Endodermal cell (in vitro differentiated cells): ENCODE data around the gene GLUD2. TPM values are rescaled to one million over a fixed set of nuclear protein-coding genes. Genes with fewer than 3 reads are reported as not detected.
"Not testable (repeated sequence)": the region's sequence is repeated elsewhere in the genome, so short reads cannot be mapped to it uniquely, and the experiment has no call there.

Experiments used
- DNase-seq: peaks from one replicate; pipeline ENCODE4 v3.0.0-alpha.2; 2017
- H3K27ac ChIP-seq: 2 replicates; pipeline ENCODE4 v1.5.1; 2013; ENCODE audit warnings: mild to moderate bottlenecking, low read depth, low read length, moderate library complexity
- H3K27me3 ChIP-seq: 2 replicates; pipeline ENCODE4 v1.6.1; 2013; ENCODE audit warnings: mild to moderate bottlenecking, low read length, moderate library complexity; ENCODE audit not compliant: insufficient read depth, control insufficient read depth, poor library complexity, severe bottlenecking
- H3K36me3 ChIP-seq: 2 replicates; pipeline ENCODE4 v1.7.0; 2013; ENCODE audit warnings: mild to moderate bottlenecking, low read length, moderate library complexity; ENCODE audit not compliant: control insufficient read depth, insufficient read depth
- H3K4me1 ChIP-seq: one replicate; pipeline ENCODE4 v1.7.0; 2013; ENCODE audit warnings: low read length; ENCODE audit not compliant: control insufficient read depth, insufficient read depth
- H3K4me3 ChIP-seq: 2 replicates; pipeline ENCODE4 v1.5.1; 2013; ENCODE audit warnings: mild to moderate bottlenecking, low read length, moderate library complexity
- H3K9ac ChIP-seq: 2 replicates; pipeline ENCODE4 v1.6.1; 2013; ENCODE audit warnings: mild to moderate bottlenecking, low read length, moderate library complexity; ENCODE audit not compliant: poor library complexity, severe bottlenecking; ENCODE audit errors: extremely low read depth
- H3K9me3 ChIP-seq: 2 replicates; pipeline ENCODE4 v1.6.1; 2013; ENCODE audit warnings: mild to moderate bottlenecking, low read length, moderate library complexity; ENCODE audit not compliant: control insufficient read depth
- H3K27ac Mint-ChIP-seq: 2 replicates; pipeline ENCODE4 v1.8.0; 2020; ENCODE audit warnings: mixed read lengths
- H3K27me3 Mint-ChIP-seq: 2 replicates; pipeline ENCODE4 v1.8.0; 2021; ENCODE audit warnings: mild to moderate bottlenecking, mixed read lengths; ENCODE audit not compliant: insufficient read depth
- H3K36me3 Mint-ChIP-seq: 2 replicates; pipeline ENCODE4 v1.8.0; 2020; ENCODE audit warnings: low read depth, mixed read lengths
- H3K4me1 Mint-ChIP-seq: 2 replicates; pipeline ENCODE4 v1.8.0; 2020; ENCODE audit warnings: mixed read lengths
- H3K4me3 Mint-ChIP-seq: 2 replicates; pipeline ENCODE4 v1.8.0; 2020; ENCODE audit warnings: mild to moderate bottlenecking, moderate library complexity, mixed read lengths
- H3K9me3 Mint-ChIP-seq: 2 replicates; pipeline ENCODE4 v1.8.0; 2020; ENCODE audit warnings: mild to moderate bottlenecking, mixed read lengths
- WGBS, 2 experiments: methylation state at CpG; one replicate each; pipeline versions ENCODE4 v1.1.5 to v1.1.7; 2013; ENCODE audit warnings: missing lambda C conversion rate in 2 of 2, mixed read lengths in 1 of 2; ENCODE audit not compliant: insufficient coverage in 1 of 2, insufficient read length in 1 of 2; 5-methylcytosine and 5-hydroxymethylcytosine counted together
- total RNA-seq, 2 donors: library from RNA; stranded (reverse); fragmentation: NEBNext Ultra II Directional in 1 of 2; extraction: Animal tissue kit (Norgen Biotek cat#: 25700) in 1 of 2; gene quantifications; 2 replicates in 1 of 2; 3 replicates in 1 of 2; pipeline ENCODE4 v1.2.1, GENCODE V29; 2021
- TF ChIP-seq, protein P1 (sequence below): fragments of 200-600 bp; sonication (generic); conservative IDR thresholded peaks from 2 replicates; pipeline ENCODE4 v1.5.0; 2021; ENCODE audit warnings: antibody characterized with exemption, mild to moderate bottlenecking

Gene GLUD2
- total RNA-seq, 2 donors from 2014 or later: 3.6 to 7.9 TPM

- 74 to 88% methylated on average over 2 of the region's 2 CpGs for WGBS, 2 experiments
- Histone ChIP-seq H3K9ac (no peak overlapping the region), H3K4me3 (no peak overlapping the region), H3K4me1 (no peaks in the 10 kb centered on the region), H3K27me3 (no peaks in the 10 kb centered on the region), H3K36me3 (no peaks in the 10 kb centered on the region), H3K27ac (no peak overlapping the region), H3K9me3 (no peaks in the 10 kb centered on the region)
- H3K4me1 Mint-ChIP-seq: no peaks in the 10 kb centered on the region
- H3K27ac Mint-ChIP-seq: no peak overlapping the region
- peaks cover 24% of the 10 kb centered on the region for H3K27me3 Mint-ChIP-seq
- DNase-seq: no peak
- peaks cover 44% of the 10 kb centered on the region for H3K9me3 Mint-ChIP-seq
- H3K4me3 Mint-ChIP-seq: no peak overlapping the region
- H3K36me3 Mint-ChIP-seq: peaks cover 8% of the 10 kb centered on the region
- TF ChIP-seq, protein P1, sequence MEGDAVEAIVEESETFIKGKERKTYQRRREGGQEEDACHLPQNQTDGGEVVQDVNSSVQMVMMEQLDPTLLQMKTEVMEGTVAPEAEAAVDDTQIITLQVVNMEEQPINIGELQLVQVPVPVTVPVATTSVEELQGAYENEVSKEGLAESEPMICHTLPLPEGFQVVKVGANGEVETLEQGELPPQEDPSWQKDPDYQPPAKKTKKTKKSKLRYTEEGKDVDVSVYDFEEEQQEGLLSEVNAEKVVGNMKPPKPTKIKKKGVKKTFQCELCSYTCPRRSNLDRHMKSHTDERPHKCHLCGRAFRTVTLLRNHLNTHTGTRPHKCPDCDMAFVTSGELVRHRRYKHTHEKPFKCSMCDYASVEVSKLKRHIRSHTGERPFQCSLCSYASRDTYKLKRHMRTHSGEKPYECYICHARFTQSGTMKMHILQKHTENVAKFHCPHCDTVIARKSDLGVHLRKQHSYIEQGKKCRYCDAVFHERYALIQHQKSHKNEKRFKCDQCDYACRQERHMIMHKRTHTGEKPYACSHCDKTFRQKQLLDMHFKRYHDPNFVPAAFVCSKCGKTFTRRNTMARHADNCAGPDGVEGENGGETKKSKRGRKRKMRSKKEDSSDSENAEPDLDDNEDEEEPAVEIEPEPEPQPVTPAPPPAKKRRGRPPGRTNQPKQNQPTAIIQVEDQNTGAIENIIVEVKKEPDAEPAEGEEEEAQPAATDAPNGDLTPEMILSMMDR: no peak
These were observed 4.7 kb downstream of the GLUD2 start for GRCh38 chrX:121052122-121052521.

- Histone ChIP-seq H3K9me3 (no peaks in the 10 kb centered on the region), H3K27me3 (no peaks in the 10 kb centered on the region), H3K9ac (no peak overlapping the region), H3K4me1 (no peaks in the 10 kb centered on the region), H3K4me3 (no peak overlapping the region), H3K36me3 (no peaks in the 10 kb centered on the region), H3K27ac (no peak overlapping the region)
- Mint-ChIP-seq H3K36me3 (no peaks in the 10 kb centered on the region), H3K27ac (no peak overlapping the region), H3K27me3 (peaks cover 10% of the 10 kb centered on the region), H3K4me3 (no peak overlapping the region), H3K9me3 (peaks cover 70% of the 10 kb centered on the region), H3K4me1 (no peaks in the 10 kb centered on the region)
- 93% methylated on average over 3 of the region's 3 CpGs; no CpG with 5 or more reads in 1 of the 2 experiments for WGBS, 2 experiments
- TF ChIP-seq, protein P1: no peak
- no peak for DNase-seq
These were observed 14.9 kb downstream of the GLUD2 start for GRCh38 chrX:121062289-121062688.

DNA sequence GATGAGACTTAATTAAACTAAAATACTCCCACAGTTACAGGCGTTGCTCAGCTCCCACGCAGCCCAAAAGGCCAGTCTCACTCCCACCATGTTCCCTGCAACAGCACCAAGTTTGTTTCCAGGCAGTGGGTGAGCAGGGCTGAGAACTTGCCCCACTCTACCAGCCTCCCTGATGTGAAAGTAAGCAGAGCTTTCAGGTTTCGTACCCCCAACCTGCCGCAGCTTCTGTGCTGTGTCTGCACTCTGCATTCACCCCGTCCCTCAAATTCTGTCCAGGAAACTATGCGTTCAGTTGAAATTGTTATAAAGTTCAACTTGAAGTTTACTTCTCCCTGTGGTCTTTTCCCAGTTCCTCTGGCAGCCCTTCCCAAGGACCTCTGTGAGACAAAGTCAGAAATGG is 17.2 kb downstream of the GLUD2 start:
- WGBS, 2 experiments: 94 to 97% methylated on average over 6 of the region's 6 CpGs
- H3K9me3 Mint-ChIP-seq: peaks cover 53% of the 10 kb centered on the region
- H3K27ac ChIP-seq: no peak overlapping the region
- no peaks in the 10 kb centered on the region for H3K36me3 ChIP-seq
- H3K4me1 ChIP-seq: no peaks in the 10 kb centered on the region
- DNase-seq: no peak
- H3K27ac Mint-ChIP-seq: no peak overlapping the region
- peaks cover 6% of the 10 kb centered on the region for H3K27me3 Mint-ChIP-seq
- TF ChIP-seq, protein P1: no peak
- no peak overlapping the region for H3K4me3 Mint-ChIP-seq
- no peak overlapping the region for H3K4me3 ChIP-seq
- H3K9me3 ChIP-seq: no peaks in the 10 kb centered on the region
- H3K27me3 ChIP-seq: no peaks in the 10 kb centered on the region
- no peaks in the 10 kb centered on the region for H3K36me3 Mint-ChIP-seq
- H3K4me1 Mint-ChIP-seq: no peaks in the 10 kb centered on the region
- no peak overlapping the region for H3K9ac ChIP-seq

- WGBS, 2 experiments: 69% methylated on average over 2 of the region's 2 CpGs; no CpG with 5 or more reads in 1 of the 2 experiments
- not testable (repeated sequence) for H3K27me3 Mint-ChIP-seq, H3K36me3 Mint-ChIP-seq, H3K4me3 ChIP-seq, DNase-seq, H3K36me3 ChIP-seq, H3K9ac ChIP-seq, H3K4me3 Mint-ChIP-seq, H3K27ac ChIP-seq, H3K27me3 ChIP-seq, H3K9me3 ChIP-seq
- H3K4me1 Mint-ChIP-seq: peaks cover 20% of the 10 kb centered on the region
- peaks cover 44% of the 10 kb centered on the region for H3K9me3 Mint-ChIP-seq
- H3K4me1 ChIP-seq: peaks cover 10% of the 10 kb centered on the region
- H3K27ac Mint-ChIP-seq: peak overlapping the region; percentile 62
These were observed 36.8 kb downstream of the GLUD2 start for GRCh38 chrX:121084247-121084646.
